B cell (primary cell): ENCODE measurements around the gene HPN. TPM values are rescaled to one million over a fixed set of nuclear protein-coding genes. Genes with fewer than 3 reads are reported as not detected.

Experiments
- ATAC-seq: fragments of 200-7000 bp; cut with Tn5 transposase; one replicate; pipeline ENCODE4 v1.10.0; 2021; ENCODE audit warnings: low read depth, mild to moderate bottlenecking, moderate number of reproducible peaks, moderate library complexity
- CTCF ChIA-PET: fragments of 350-600 bp; sonication (Branson Sonifier 250); formaldehyde crosslinking; loops from one replicate; lab custom pipeline; 2021; ENCODE audit warnings: antibody characterized with exemption, inconsistent platforms; lab: Charles Lee
- POLR2A ChIA-PET: fragments of 350-600 bp; sonication (Branson Sonifier 250); formaldehyde crosslinking; loops from one replicate; lab custom pipeline; 2021; ENCODE audit warnings: antibody characterized with exemption; lab: Charles Lee
- DNase-seq: peaks from one replicate; pipeline ENCODE4 v3.0.0; 2013
- H2AFZ ChIP-seq: 2 replicates; pipeline ENCODE4 v1.6.1; 2012; ENCODE audit warnings: mild to moderate bottlenecking, low read depth, low read length; ENCODE audit not compliant: insufficient read depth, poor library complexity, severe bottlenecking
- H3K27ac ChIP-seq, 2 donors: 1 replicate in 1 of 2; 2 replicates in 1 of 2; pipeline ENCODE4 v1.5.1; 2012 to 2013; ENCODE audit warnings: low read length in 2 of 2, mild to moderate bottlenecking in 2 of 2, moderate library complexity in 1 of 2
- H3K27me3 ChIP-seq, 4 experiments: fragments of 200-600 bp in 1 of 4; sonication (generic) in 1 of 4; replicated peaks in 1 of 4; 1 replicate in 2 of 4; 2 replicates in 2 of 4; pipeline versions ENCODE4 v1.6.1 to v1.7.0; 2013 to 2016; ENCODE audit warnings: low read length in 3 of 4, mild to moderate bottlenecking in 2 of 4, mixed read lengths in 1 of 4, moderate library complexity in 1 of 4; ENCODE audit not compliant: insufficient read depth in 4 of 4, control insufficient read depth in 3 of 4; ENCODE audit errors: control extremely low read depth in 1 of 4
- H3K36me3 ChIP-seq, 2 experiments: replicated peaks in 1 of 2; 1 replicate in 1 of 2; 2 replicates in 1 of 2; pipeline versions ENCODE4 v1.6.1 to v1.7.1; 2013; ENCODE audit warnings: low read length in 1 of 2; ENCODE audit not compliant: insufficient read depth in 2 of 2, control insufficient read depth in 1 of 2; ENCODE audit errors: control extremely low read depth in 1 of 2, extremely low read depth in 1 of 2
- H3K4me1 ChIP-seq, 2 donors: fragments of 200-600 bp in 1 of 2; sonication (generic) in 1 of 2; 1 replicate in 1 of 2; 2 replicates in 1 of 2; pipeline versions ENCODE4 v1.5.1 to v1.6.1; 2013 to 2017; ENCODE audit warnings: low read length in 2 of 2; ENCODE audit not compliant: control insufficient read depth in 2 of 2, insufficient read depth in 2 of 2
- H3K4me2 ChIP-seq: replicated peaks from 2 replicates; pipeline ENCODE3; 2012; ENCODE audit warnings: mild to moderate bottlenecking, low read depth, low read length; ENCODE audit not compliant: poor library complexity, severe bottlenecking
- H3K4me3 ChIP-seq, 5 experiments: fragments of 200-600 bp in 1 of 5; sonication (generic) in 1 of 5; 1 replicate in 3 of 5; 2 replicates in 2 of 5; pipeline versions ENCODE4 v1.5.1 to v1.7.0; 2011 to 2016; ENCODE audit warnings: low read length in 4 of 5, mild to moderate bottlenecking in 4 of 5, low read depth in 2 of 5, control low read depth in 1 of 5, moderate library complexity in 1 of 5; ENCODE audit not compliant: insufficient read depth in 1 of 5; ENCODE audit errors: control extremely low read depth in 1 of 5, extremely low read depth in 1 of 5
- H3K79me2 ChIP-seq: fragments of 200-600 bp; sonication (generic); one replicate; pipeline ENCODE4 v1.6.0; 2016; ENCODE audit warnings: low read length; ENCODE audit not compliant: control insufficient read depth, insufficient read depth
- H3K9ac ChIP-seq: fragments of 200-600 bp; sonication (generic); 2 replicates; pipeline ENCODE4 v1.6.1; 2017; ENCODE audit warnings: mild to moderate bottlenecking, low read length, moderate library complexity
- H3K9me3 ChIP-seq, 3 donors: one replicate each; pipeline versions ENCODE4 v1.6.1 to v1.7.1; 2013; ENCODE audit warnings: low read length in 2 of 3; ENCODE audit not compliant: control insufficient read depth in 2 of 3, insufficient read depth in 1 of 3; ENCODE audit errors: control extremely low read depth in 1 of 3
- H4K20me1 ChIP-seq: 2 replicates; pipeline ENCODE4 v1.6.0; 2012; ENCODE audit warnings: mild to moderate bottlenecking, low read length; ENCODE audit not compliant: insufficient read depth, control insufficient read depth, poor library complexity, severe bottlenecking
- H3K27ac Mint-ChIP-seq: one replicate; pipeline ENCODE4 v1.8.0; 2021; ENCODE audit warnings: mixed read lengths
- H3K27me3 Mint-ChIP-seq: one replicate; pipeline ENCODE4 v1.8.0; 2021; ENCODE audit warnings: mixed read lengths
- H3K4me1 Mint-ChIP-seq: one replicate; pipeline ENCODE4 v1.8.0; 2021; ENCODE audit warnings: mixed read lengths
- H3K4me3 Mint-ChIP-seq: one replicate; pipeline ENCODE4 v1.8.0; 2021; ENCODE audit warnings: mixed read lengths
- H3K9me3 Mint-ChIP-seq: one replicate; pipeline ENCODE4 v1.8.0; 2022; ENCODE audit warnings: mixed read lengths; ENCODE audit not compliant: insufficient read depth
- CTCF ChIP-seq: fragments of 200-600 bp; IDR thresholded peaks from one replicate; pipeline ENCODE4 v1.8.0; 2022; ENCODE audit warnings: antibody characterized with exemption, mild to moderate bottlenecking
- EZH2 ChIP-seq: IDR thresholded peaks from 2 replicates; pipeline ENCODE4 v1.6.1; 2012; ENCODE audit warnings: borderline replicate concordance, low read depth, mild to moderate bottlenecking, moderate library complexity, low read length; ENCODE audit not compliant: insufficient read depth, poor library complexity, severe bottlenecking
- WGBS: methylation state at CpG from one replicate; pipeline ENCODE4 v1.1.5; 2013; ENCODE audit warnings: missing lambda C conversion rate; ENCODE audit not compliant: insufficient coverage; 5-methylcytosine and 5-hydroxymethylcytosine counted together
- intact Hi-C: fragments of 100-400 bp; cut with micrococcal nuclease; formaldehyde crosslinking; loops from one replicate; pipeline ENCODE4 v1.10.0; 2022
- polyA plus RNA-seq: library from polyadenylated mRNA; depleted of rRNA; stranded (reverse); fragments of >200 nt; gene quantifications from 2 replicates; pipeline ENCODE4 v1.2.3, GENCODE V29; 2012
- total RNA-seq, 2 donors: library from RNA; stranded (reverse); fragments of 120-200 nt in 1 of 2; gene quantifications; 1 replicate in 1 of 2; 2 replicates in 1 of 2; pipeline versions ENCODE4 v1.2.3 to v1.2.4, GENCODE V29; 2013 to 2022

The HPN gene
- total and polyA plus RNA-seq, 2 donors (not counting 1 experiment from before 2014, with no cell fraction given): 0.30 TPM; not detected in 1

- H3K4me2 ChIP-seq: no peak overlapping the region
- POLR2A ChIA-PET: no interaction called here
- no peaks in the 10 kb centered on the region for H3K9me3 Mint-ChIP-seq
- DNase-seq (no peak), ATAC-seq (no peak)
- no peaks in the 10 kb centered on the region for H3K9me3 ChIP-seq
- H3K36me3 ChIP-seq: no peaks in the 10 kb centered on the region
- no peak overlapping the region for H3K27ac Mint-ChIP-seq
- H3K27ac ChIP-seq: no peak overlapping the region
- H3K79me2 ChIP-seq: no peaks in the 10 kb centered on the region
- no peaks in the 10 kb centered on the region for H3K27me3 ChIP-seq
- no peaks in the 10 kb centered on the region for H4K20me1 ChIP-seq
- no peak overlapping the region for H2AFZ ChIP-seq
- CTCF ChIA-PET: interaction anchor here (0.5 to 14.9 kb wide), 4 partner anchors 28 to 106 kb away, joined by 3 to 192 read pairs (median 5); no protein-coding TSS in a partner anchor
- H3K4me3 Mint-ChIP-seq: no peak overlapping the region
- H3K4me1 Mint-ChIP-seq: peaks cover 12% of the 10 kb centered on the region
- 96% methylated on average over 5 of the region's 5 CpGs for WGBS
- intact Hi-C loops: loop anchor here (5.0 kb wide), 1 partner anchor 36 kb away; no protein-coding TSS in a partner anchor
- no peak overlapping the region for H3K9ac ChIP-seq
- no peaks in the 10 kb centered on the region for H3K27me3 Mint-ChIP-seq
- TF ChIP-seq CTCF (no peak), EZH2 (no peak)
- H3K4me1 ChIP-seq: peaks cover 23% of the 10 kb centered on the region in 2 donors
- H3K4me3 ChIP-seq: no peak overlapping the region
These were observed 51.9 kb downstream of the HPN start for GRCh38 chr19:35093430-35093829.

GRCh38 chr19:35093941-35094647, 52.6 kb downstream of the HPN start:
- ATAC-seq: no peak
- H3K4me3 ChIP-seq: no peak overlapping the region
- peaks cover 8% of the 10 kb centered on the region for H3K4me1 Mint-ChIP-seq
- no peak overlapping the region for H2AFZ ChIP-seq
- TF ChIP-seq CTCF (no peak), EZH2 (no peak)
- H3K9me3 ChIP-seq: no peaks in the 10 kb centered on the region
- H3K4me1 ChIP-seq: peaks cover 16 to 17% of the 10 kb centered on the region in 2 donors
- no peaks in the 10 kb centered on the region for H3K9me3 Mint-ChIP-seq
- no peak for DNase-seq
- no peak overlapping the region for H3K4me3 Mint-ChIP-seq
- 81% methylated on average over 11 of the region's 11 CpGs for WGBS
- H3K36me3 ChIP-seq: no peaks in the 10 kb centered on the region
- intact Hi-C loops: loop anchor here (5.0 kb wide), 1 partner anchor 37 kb away; no protein-coding TSS in a partner anchor
- ChIA-PET CTCF (interaction anchor here (0.7 to 14.9 kb wide), 3 partner anchors 28 to 56 kb away, joined by 3 to 192 read pairs (median 7); no protein-coding TSS in a partner anchor), POLR2A (no interaction called here)
- H3K4me2 ChIP-seq: no peak overlapping the region
- H3K27me3 Mint-ChIP-seq: no peaks in the 10 kb centered on the region
- H3K79me2 ChIP-seq: no peaks in the 10 kb centered on the region
- H3K27me3 ChIP-seq: no peaks in the 10 kb centered on the region
- no peak overlapping the region for H3K27ac Mint-ChIP-seq
- H3K27ac ChIP-seq: no peak overlapping the region
- no peak overlapping the region for H3K9ac ChIP-seq
- H4K20me1 ChIP-seq: no peaks in the 10 kb centered on the region
